Loucy (cell line): ENCODE data around the gene BIRC2.

Experiments used
- CTCF ChIP-seq: fragments of 200-600 bp; sonication (generic); conservative IDR thresholded peaks from 2 replicates; pipeline ENCODE4 v1.5.1; 2014; ENCODE audit warnings: mild to moderate bottlenecking, antibody characterized with exemption, low read length
- EZH2phosphoT487 ChIP-seq: fragments of 200-600 bp; IDR thresholded peaks from 2 replicates; pipeline ENCODE4 v1.6.1; 2018; ENCODE audit warnings: antibody characterized with exemption, mild to moderate bottlenecking, moderate library complexity, borderline replicate concordance

- TF ChIP-seq CTCF = no peak
- no peak for TF ChIP-seq EZH2phosphoT487
Measured at GRCh38 chr11:102389253-102389652, 42.2 kb downstream of the BIRC2 start.
